22Rv1 (cell line): Measurements from ENCODE around the gene TSPAN5.

ENCODE experiments used
- H3K27ac ChIP-seq: fragments of 450-650 bp; 2 replicates; pipeline ENCODE4 v1.5.1; 2017
- ZFX ChIP-seq: fragments of 450-650 bp; IDR thresholded peaks from 2 replicates; pipeline ENCODE4 v1.6.1; 2017; ENCODE audit warnings: antibody characterized with exemption, borderline replicate concordance
- TF ChIP-seq, protein P1 (sequence below): fragments of 450-650 bp; IDR thresholded peaks from 2 replicates; pipeline ENCODE4 v1.5.1; 2017; ENCODE audit warnings: mild to moderate bottlenecking

TSPAN5 gene

DNA sequence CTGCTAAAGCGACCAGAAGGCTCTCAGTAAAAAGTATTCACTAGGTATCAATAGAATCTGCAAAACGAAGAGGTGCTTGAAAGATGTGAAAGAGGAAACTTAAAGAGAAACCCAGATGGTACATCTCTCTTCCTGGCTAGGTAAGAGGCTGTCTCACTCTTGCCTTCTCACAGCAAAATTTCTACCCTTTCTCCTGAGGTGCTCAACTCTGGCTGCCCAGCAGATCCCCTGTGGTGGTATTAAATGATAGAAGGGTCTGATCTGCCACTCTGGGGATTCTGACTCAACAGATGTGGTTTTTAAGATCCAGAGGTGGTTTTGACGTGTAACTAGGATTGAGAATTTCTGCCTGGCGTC, 14.9 kb upstream of the TSPAN5 start:
- TF ChIP-seq ZFX = no peak
- TF ChIP-seq, protein P1, sequence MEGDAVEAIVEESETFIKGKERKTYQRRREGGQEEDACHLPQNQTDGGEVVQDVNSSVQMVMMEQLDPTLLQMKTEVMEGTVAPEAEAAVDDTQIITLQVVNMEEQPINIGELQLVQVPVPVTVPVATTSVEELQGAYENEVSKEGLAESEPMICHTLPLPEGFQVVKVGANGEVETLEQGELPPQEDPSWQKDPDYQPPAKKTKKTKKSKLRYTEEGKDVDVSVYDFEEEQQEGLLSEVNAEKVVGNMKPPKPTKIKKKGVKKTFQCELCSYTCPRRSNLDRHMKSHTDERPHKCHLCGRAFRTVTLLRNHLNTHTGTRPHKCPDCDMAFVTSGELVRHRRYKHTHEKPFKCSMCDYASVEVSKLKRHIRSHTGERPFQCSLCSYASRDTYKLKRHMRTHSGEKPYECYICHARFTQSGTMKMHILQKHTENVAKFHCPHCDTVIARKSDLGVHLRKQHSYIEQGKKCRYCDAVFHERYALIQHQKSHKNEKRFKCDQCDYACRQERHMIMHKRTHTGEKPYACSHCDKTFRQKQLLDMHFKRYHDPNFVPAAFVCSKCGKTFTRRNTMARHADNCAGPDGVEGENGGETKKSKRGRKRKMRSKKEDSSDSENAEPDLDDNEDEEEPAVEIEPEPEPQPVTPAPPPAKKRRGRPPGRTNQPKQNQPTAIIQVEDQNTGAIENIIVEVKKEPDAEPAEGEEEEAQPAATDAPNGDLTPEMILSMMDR = no peak
- no peak overlapping the region for H3K27ac ChIP-seq

DNA sequence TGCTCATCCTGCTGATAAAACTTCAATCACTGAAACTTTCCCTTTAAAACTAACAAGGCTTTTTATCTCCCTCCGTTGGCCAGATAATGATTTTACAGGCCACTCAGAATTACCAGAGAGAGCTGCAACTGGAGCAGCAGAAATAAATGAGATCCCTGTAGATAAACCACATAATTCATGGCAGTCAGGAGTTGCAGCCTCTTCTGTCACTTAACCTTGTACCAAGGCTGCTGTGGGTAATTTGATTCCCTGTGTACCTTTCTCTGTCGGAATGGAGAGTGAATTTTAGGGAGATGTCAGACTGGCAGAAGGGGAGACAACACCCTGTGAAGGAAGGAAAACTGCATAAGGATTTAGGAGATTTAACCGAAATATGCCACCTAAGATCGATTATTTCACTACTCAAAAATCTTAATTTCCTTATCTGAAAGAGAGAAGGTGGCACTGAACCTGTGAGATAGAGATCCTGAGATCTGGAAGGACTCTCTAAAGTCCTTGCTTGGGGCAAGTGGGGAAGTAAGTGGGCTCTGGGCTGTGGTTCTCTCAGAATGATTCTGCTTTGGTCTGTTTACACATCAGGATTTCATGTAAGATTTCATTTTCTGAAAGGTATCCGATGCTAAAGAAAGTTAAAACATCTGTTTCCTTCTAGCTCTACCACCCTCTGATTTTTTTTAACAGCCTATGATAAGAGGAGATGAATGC, 14.3 kb upstream of the TSPAN5 start:
- no peak for TF ChIP-seq ZFX
- TF ChIP-seq, protein P1 = no peak
- H3K27ac ChIP-seq = no peak overlapping the region

DNA sequence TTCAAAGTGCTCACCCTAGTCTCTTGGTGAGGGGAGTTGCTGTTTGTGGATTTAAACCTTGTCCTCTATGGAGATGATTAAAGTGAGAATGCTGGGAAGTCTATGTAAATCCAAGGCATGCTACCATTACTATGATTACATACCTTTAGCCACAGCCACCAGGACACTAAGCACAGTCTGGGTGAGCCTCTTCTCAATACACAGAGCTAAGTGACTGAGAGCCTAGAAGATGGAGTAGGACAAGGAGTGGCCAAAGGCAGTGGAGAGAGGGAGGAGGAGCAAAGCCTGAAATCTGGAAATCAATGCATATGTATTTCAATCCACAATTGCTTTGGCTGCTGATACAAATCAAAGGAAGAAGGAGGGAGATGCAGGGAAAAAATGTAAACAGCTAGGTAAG, 12.7 kb upstream of the TSPAN5 start:
- H3K27ac ChIP-seq = no peak overlapping the region
- TF ChIP-seq ZFX = no peak
- TF ChIP-seq, protein P1 = no peak

DNA sequence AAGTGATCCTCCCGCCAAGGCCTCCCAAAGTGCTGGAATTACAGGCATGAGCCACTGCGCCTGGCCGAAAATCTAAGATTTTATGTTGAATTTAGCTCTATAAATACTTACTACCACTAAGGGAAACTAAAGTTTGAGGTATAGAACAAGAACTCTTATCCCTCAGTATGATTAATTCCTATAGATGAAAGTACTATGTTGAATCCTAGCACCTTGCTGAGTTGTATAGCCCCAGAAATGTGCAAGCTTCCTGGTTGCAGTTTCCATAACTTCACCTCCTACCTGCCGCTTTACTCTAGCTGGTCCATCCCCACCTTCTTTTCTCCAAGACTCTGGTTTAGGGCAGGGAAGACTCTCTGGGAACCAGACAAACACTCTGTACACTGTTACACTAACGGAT, 11.8 kb upstream of the TSPAN5 start:
- TF ChIP-seq ZFX = no peak
- TF ChIP-seq, protein P1 = no peak
- no peak overlapping the region for H3K27ac ChIP-seq

DNA sequence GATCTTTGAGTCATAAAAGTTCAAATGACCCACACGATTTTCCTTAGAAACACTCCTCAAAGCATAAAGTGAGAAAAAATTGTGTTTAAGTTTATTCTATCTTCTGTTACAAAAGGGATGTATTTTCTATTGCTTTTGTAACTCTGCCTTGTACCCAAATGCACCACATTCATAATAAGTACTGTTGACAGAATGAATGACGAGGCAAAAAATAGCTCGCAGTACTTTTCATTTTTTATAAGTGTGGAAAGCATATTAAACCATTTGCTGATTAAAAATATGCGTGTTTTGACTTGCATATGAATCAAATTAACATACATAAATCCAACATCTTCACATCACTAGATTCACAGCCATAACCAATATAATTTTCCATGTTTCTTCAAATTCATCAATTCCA, 11.2 kb upstream of the TSPAN5 start:
- H3K27ac ChIP-seq = no peak overlapping the region
- TF ChIP-seq, protein P1 = no peak
- TF ChIP-seq ZFX = no peak

DNA sequence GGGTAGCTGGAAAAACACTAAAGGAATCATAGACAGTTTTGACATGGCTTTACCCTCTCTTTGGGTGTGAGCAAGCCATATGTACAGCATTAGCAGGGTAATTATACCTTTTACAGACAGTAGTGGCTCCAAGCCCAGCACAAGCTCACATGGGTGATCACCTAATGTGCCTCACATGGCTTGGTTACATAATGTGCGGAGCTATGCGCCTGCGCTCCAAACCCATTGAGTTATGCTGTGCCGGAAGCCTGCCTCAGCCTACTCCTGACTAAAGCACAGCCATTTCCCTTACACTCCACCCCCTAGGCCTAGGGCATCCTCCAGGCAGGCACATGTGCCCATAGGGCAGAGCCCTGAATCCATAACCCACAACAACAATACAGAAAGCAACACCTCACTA, 6.5 kb upstream of the TSPAN5 start:
- H3K27ac ChIP-seq = no peak overlapping the region
- no peak for TF ChIP-seq ZFX
- TF ChIP-seq, protein P1 = no peak

DNA sequence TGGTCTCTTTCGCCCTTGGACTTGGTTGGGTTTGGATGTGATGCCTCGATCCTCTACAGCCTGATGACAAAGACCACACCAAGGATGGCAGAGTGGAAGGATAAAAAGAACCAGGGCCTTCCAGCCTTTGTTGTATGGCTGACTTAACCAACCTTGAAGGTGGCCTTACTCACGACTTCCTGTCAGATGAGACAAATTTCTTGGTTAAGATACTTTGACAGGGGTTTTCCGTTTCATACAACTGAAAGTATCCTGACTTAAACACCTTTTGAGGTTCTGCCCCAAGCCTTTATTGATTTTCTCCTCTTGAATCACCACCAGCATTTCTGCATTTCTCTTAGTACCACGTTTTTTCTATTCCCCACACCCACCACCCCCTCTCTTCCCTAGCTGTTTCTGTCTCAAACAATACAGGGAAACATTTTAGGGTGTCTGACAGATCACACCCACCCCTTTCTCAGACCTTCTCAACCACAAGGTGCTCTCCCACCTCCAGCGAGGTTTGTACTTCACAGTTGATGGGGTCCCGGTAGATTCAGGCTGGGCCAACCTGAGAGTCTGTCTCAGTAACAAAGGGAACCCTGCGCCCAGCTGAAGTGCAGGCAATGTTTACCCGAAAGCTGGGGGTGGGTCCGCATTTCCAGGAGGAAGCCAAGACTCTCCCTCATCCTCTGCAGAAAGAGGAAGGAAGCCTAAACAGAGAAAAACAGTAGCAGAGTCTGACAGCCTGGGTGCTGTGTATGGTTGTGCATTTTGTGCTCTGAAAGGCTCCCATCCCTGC, 5.0 kb upstream of the TSPAN5 start:
- H3K27ac ChIP-seq = no peak overlapping the region

More for the DNA sequence above, 5.0 kb upstream of the TSPAN5 start:
- no peak for TF ChIP-seq ZFX
- TF ChIP-seq, protein P1 = no peak
